Measurements from ENCODE around the gene GPR35. TPM values are rescaled to one million over a fixed set of nuclear protein-coding genes. Genes with fewer than 3 reads are reported as not detected.

The GPR35 gene
- total RNA-seq, 1 experiment from 2014 or later: 4.2 TPM

- Histone ChIP-seq H3K4me3 (replicated peaks in 1 of 2; ENCODE audit: low read depth in 1 of 2, low read length in 2 of 2) (peak within 1 kb of the TSS; percentile 98 to 99), H3K79me2 (ENCODE audit: insufficient read depth, low read length) (peaks cover 80% of the 10 kb centered on the region), H3K9me2 (ENCODE audit: insufficient read depth) (no peaks in the 10 kb centered on the region), H3K9me3 (ENCODE audit: control insufficient read depth in 1 of 2, insufficient read depth in 1 of 2, low read depth in 1 of 2, low read length in 2 of 2) (no peaks in the 10 kb centered on the region), H2AFZ (ENCODE audit: low read depth, low read length, poor library complexity, severe bottlenecking) (no peak within 1 kb of the TSS), H3K27me3 (ENCODE audit: insufficient read depth, low read length) (no peaks in the 10 kb centered on the region), H3K27ac (ENCODE audit: low read depth, low read length) (peak within 1 kb of the TSS; percentile 85), H3K4me2 (ENCODE audit: low read length) (peak within 1 kb of the TSS; percentile 96), H3K9ac (ENCODE audit: low read length) (peak within 1 kb of the TSS; percentile 91), H3K4me1 (ENCODE audit: control insufficient read depth in 1 of 2, insufficient read depth in 2 of 2, low read length in 2 of 2) (peaks cover 28 to 47% of the 10 kb centered on the region in 2 experiments), H4K20me1 (ENCODE audit: insufficient read depth) (no peaks in the 10 kb centered on the region), H3K36me3 (ENCODE audit: control insufficient read depth in 1 of 2, insufficient read depth in 2 of 2, low read length in 2 of 2) (peaks cover 3 to 9% of the 10 kb centered on the region in 2 experiments; a peak in 2 of 4 replicates)
- peak; percentile 86 for DNase-seq (ENCODE audit: low read depth, low spot score)
- peak; percentile 88 for ATAC-seq
- POLR2A ChIA-PET: interaction anchor here (1.0 to 3.5 kb wide), 6 partner anchors 15 to 54 kb away, joined by 3 to 23 read pairs (median 4); partner anchors contain the start of gene DUSP28
- CTCF ChIA-PET: interaction anchor here (1.0 to 2.3 kb wide), 7 partner anchors 15 to 254 kb away, joined by 3 to 38 read pairs (median 5); partner anchors contain the start of gene DUSP28
- intact Hi-C loops (cut with micrococcal nuclease): loop anchor here (2.0 kb wide), 1 partner anchor 26 kb away; the partner anchor contains the start of gene DUSP28
- RAD21 ChIA-PET (ENCODE audit: low non-redundant PET in 1 of 2, low total read pairs in 2 of 2, uncharacterized antibody in 2 of 2, unreplicated experiment in 2 of 2): interaction anchor here (1.4 to 2.1 kb wide), 2 partner anchors 20 to 25 kb away, joined by 4 to 6 read pairs; no protein-coding TSS in a partner anchor
- no TSS peak for BruUV-seq (replicated peaks)
- TF ChIP-seq SRF (IDR thresholded peaks at IDR 0.05; ENCODE audit: low read depth) (no peak), ZFX (IDR thresholded peaks at IDR 0.05) (peak; percentile 60), POLR2AphosphoS5 (IDR thresholded peaks at IDR 0.05; ENCODE audit: low read depth, low read length) (peak; percentile 76), SIN3A (IDR thresholded peaks at IDR 0.05; ENCODE audit: low read depth) (no peak)
- TF ChIP-seq, protein P1, sequence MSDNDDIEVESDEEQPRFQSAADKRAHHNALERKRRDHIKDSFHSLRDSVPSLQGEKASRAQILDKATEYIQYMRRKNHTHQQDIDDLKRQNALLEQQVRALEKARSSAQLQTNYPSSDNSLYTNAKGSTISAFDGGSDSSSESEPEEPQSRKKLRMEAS (IDR thresholded peaks at IDR 0.05): no peak
Measured at GRCh38 chr2:240586198-240586918, 38.9 kb upstream of the GPR35 start, which contains the start of gene CAPN10. Gene CAPN10 (plus strand): TSS chr2:240586734. CDS start chr2:240586912, 178 bp downstream.

Measured in HCT116 (cell line).